ENCODE results near the gene RIPPLY3. TPM values are rescaled to one million over a fixed set of nuclear protein-coding genes. Genes with fewer than 3 reads are reported as not detected.

RIPPLY3 gene
- polyA plus RNA-seq, 1 donor (not counting 4 experiments of a cell fraction or from before 2014, with no cell fraction given) = 0.05 TPM

DNA sequence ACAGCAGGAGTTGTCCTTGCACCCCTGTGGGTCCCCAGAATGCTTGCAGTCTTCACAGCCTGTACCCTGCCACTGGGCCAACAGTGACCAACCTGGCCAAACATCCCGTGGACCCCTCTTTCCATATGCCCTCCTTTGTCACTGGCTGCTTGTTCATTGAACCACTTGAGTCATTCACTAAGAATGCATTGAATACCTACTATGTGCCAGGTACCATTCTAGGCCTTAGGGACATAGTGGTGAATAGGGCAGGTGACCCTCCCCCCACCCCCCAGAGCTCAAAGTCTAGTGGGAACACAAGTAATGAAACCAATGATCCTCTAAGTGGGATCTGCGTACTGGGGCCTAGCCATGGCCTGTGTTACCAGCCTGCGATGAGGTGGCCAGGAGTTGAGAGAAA is 38.1 kb downstream of the RIPPLY3 start:
- no peak for TF ChIP-seq EZH2 (IDR thresholded peaks at IDR 0.05; ENCODE audit: low read length)
- TF ChIP-seq, protein P1, sequence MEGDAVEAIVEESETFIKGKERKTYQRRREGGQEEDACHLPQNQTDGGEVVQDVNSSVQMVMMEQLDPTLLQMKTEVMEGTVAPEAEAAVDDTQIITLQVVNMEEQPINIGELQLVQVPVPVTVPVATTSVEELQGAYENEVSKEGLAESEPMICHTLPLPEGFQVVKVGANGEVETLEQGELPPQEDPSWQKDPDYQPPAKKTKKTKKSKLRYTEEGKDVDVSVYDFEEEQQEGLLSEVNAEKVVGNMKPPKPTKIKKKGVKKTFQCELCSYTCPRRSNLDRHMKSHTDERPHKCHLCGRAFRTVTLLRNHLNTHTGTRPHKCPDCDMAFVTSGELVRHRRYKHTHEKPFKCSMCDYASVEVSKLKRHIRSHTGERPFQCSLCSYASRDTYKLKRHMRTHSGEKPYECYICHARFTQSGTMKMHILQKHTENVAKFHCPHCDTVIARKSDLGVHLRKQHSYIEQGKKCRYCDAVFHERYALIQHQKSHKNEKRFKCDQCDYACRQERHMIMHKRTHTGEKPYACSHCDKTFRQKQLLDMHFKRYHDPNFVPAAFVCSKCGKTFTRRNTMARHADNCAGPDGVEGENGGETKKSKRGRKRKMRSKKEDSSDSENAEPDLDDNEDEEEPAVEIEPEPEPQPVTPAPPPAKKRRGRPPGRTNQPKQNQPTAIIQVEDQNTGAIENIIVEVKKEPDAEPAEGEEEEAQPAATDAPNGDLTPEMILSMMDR (optimal IDR thresholded peaks at IDR 0.05 in 1 of 3, IDR thresholded peaks at IDR 0.05 in 1 of 3, conservative IDR thresholded peaks at IDR 0.05 in 1 of 3; ENCODE audit: extremely low read depth in 1 of 3, insufficient read depth in 2 of 3, low read length in 3 of 3) = no peak
- no peaks in the 10 kb centered on the region for H3K79me2 ChIP-seq (ENCODE audit: control insufficient read depth, insufficient read depth, low read length)
- H4K20me1 ChIP-seq (ENCODE audit: control insufficient read depth, extremely low read depth, insufficient read depth, low read length) = no peaks in the 10 kb centered on the region
- FAIRE-seq (no peak), DNase-seq (ENCODE audit: low read depth, low spot score) (no peak)
- no peak overlapping the region for H3K9ac ChIP-seq (ENCODE audit: control insufficient read depth, extremely low read depth, insufficient read depth, low read length)
- peaks cover 7% of the 10 kb centered on the region for H3K4me1 ChIP-seq (ENCODE audit: control insufficient read depth, extremely low read depth, insufficient read depth, low read length)
- no peaks in the 10 kb centered on the region for H3K36me3 ChIP-seq (ENCODE audit: control insufficient read depth in 2 of 2, extremely low read depth in 1 of 2, insufficient read depth in 2 of 2, low read length in 2 of 2)
- H2AFZ ChIP-seq (ENCODE audit: control insufficient read depth, low read length) = no peak overlapping the region
- H3K27ac ChIP-seq (ENCODE audit: control insufficient read depth, insufficient read depth, low read length) = no peak overlapping the region
- no peak overlapping the region for H3K4me3 ChIP-seq (ENCODE audit: control insufficient read depth in 2 of 3, extremely low read depth in 1 of 3, insufficient read depth in 2 of 3, low read depth in 1 of 3, low read length in 3 of 3)
- no peaks in the 10 kb centered on the region for H3K27me3 ChIP-seq (ENCODE audit: control insufficient read depth, extremely low read depth, insufficient read depth, low read length)
- no peak overlapping the region for H3K4me2 ChIP-seq (ENCODE audit: control insufficient read depth, extremely low read depth, insufficient read depth, low read depth, low read length)
- H3K9me1 ChIP-seq (ENCODE audit: control insufficient read depth, extremely low read depth, insufficient read depth, low read length) = no peaks in the 10 kb centered on the region
- dilution Hi-C loops (cut with MboI; ENCODE audit: extremely low pct_ligation_motif_present, low sequenced_read_pairs) = no loop called here
- H3K9me3 ChIP-seq (ENCODE audit: control insufficient read depth, low read depth, low read length) = no peaks in the 10 kb centered on the region

DNA sequence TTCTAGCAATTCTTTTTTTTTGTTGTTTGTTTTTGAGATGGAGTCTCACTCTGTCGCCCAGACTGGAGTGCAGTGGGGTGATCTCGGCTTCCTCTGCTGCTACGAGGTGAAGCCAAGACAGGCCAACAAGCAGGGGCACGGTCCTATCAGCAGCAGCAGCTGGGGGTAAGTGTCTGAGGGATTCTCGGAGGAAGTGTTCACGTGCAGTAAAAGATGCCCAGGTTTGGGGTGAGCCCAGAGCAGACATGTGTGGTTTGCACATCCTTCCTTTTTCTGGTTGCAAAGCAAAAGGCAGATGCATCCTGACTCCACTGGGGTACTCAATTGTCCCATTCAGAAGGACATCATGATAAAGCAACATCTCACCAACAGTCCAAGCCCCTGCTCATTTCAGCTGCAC is 38.6 kb downstream of the RIPPLY3 start:
- H4K20me1 ChIP-seq (ENCODE audit: control insufficient read depth, extremely low read depth, insufficient read depth, low read length) = no peaks in the 10 kb centered on the region
- no peak overlapping the region for H3K27ac ChIP-seq (ENCODE audit: control insufficient read depth, insufficient read depth, low read length)
- DNase-seq (ENCODE audit: low read depth, low spot score) = no peak
- no peak for FAIRE-seq
- dilution Hi-C loops (cut with MboI; ENCODE audit: extremely low pct_ligation_motif_present, low sequenced_read_pairs) = no loop called here
- H3K4me2 ChIP-seq (ENCODE audit: control insufficient read depth, extremely low read depth, insufficient read depth, low read depth, low read length) = no peak overlapping the region
- no peaks in the 10 kb centered on the region for H3K79me2 ChIP-seq (ENCODE audit: control insufficient read depth, insufficient read depth, low read length)
- H3K9me1 ChIP-seq (ENCODE audit: control insufficient read depth, extremely low read depth, insufficient read depth, low read length) = no peaks in the 10 kb centered on the region
- no peaks in the 10 kb centered on the region for H3K9me3 ChIP-seq (ENCODE audit: control insufficient read depth, low read depth, low read length)
- H3K4me1 ChIP-seq (ENCODE audit: control insufficient read depth, extremely low read depth, insufficient read depth, low read length) = peaks cover 7% of the 10 kb centered on the region
- H3K4me3 ChIP-seq (ENCODE audit: control insufficient read depth in 2 of 3, extremely low read depth in 1 of 3, insufficient read depth in 2 of 3, low read depth in 1 of 3, low read length in 3 of 3) = no peak overlapping the region
- H3K27me3 ChIP-seq (ENCODE audit: control insufficient read depth, extremely low read depth, insufficient read depth, low read length) = no peaks in the 10 kb centered on the region
- H3K9ac ChIP-seq (ENCODE audit: control insufficient read depth, extremely low read depth, insufficient read depth, low read length) = no peak overlapping the region
- TF ChIP-seq, protein P1 (optimal IDR thresholded peaks at IDR 0.05 in 1 of 3, IDR thresholded peaks at IDR 0.05 in 1 of 3, conservative IDR thresholded peaks at IDR 0.05 in 1 of 3; ENCODE audit: extremely low read depth in 1 of 3, insufficient read depth in 2 of 3, low read length in 3 of 3) = no peak
- TF ChIP-seq EZH2 (IDR thresholded peaks at IDR 0.05; ENCODE audit: low read length) = no peak
- no peak overlapping the region for H2AFZ ChIP-seq (ENCODE audit: control insufficient read depth, low read length)
- H3K36me3 ChIP-seq (ENCODE audit: control insufficient read depth in 2 of 2, extremely low read depth in 1 of 2, insufficient read depth in 2 of 2, low read length in 2 of 2) = no peaks in the 10 kb centered on the region

Measured in keratinocyte (primary cell).